OCI-LY7 (cell line): ENCODE results near the gene CAPRIN2. TPM values are rescaled to one million over a fixed set of nuclear protein-coding genes. Genes with fewer than 3 reads are reported as not detected.

Source experiments
- BruUV-seq: library from RNA; stranded (reverse); fragments of 400-500 nt; replicated peaks from 2 replicates; lab custom pipeline; 2021; lab: Mats Ljungman, UMichigan
- CTCF ChIA-PET: fragments of 300-600 bp; sonication (Branson Sonifier 250); formaldehyde crosslinking; loops from one replicate; lab custom pipeline; 2022; ENCODE audit warnings: antibody characterized with exemption; ENCODE audit not compliant: unreplicated experiment; lab: Charles Lee
- POLR2A ChIA-PET: fragments of 300-600 bp; sonication (Branson Sonifier 250); formaldehyde crosslinking; loops from one replicate; lab custom pipeline; 2022; ENCODE audit warnings: antibody characterized with exemption; lab: Charles Lee
- DNase-seq: peaks from one replicate; pipeline ENCODE4 v3.0.0-alpha.2; 2015; ENCODE audit warnings: low spot score
- H2AFZ ChIP-seq: fragments of 200-600 bp; sonication (generic), shearing (Covaris generic); 2 replicates; pipeline ENCODE4 v1.6.1; 2014; ENCODE audit warnings: mild to moderate bottlenecking, antibody characterized with exemption, low read length, moderate library complexity
- H3K27ac ChIP-seq: fragments of 200-600 bp; sonication (generic); 2 replicates; pipeline ENCODE4 v1.5.1; 2014; ENCODE audit warnings: mixed run types, low read depth, mild to moderate bottlenecking, moderate library complexity, low read length, inconsistent platforms; ENCODE audit not compliant: poor library complexity, severe bottlenecking
- H3K36me3 ChIP-seq: fragments of 200-600 bp; sonication (generic); 2 replicates; pipeline ENCODE4 v1.6.1; 2014; ENCODE audit warnings: mild to moderate bottlenecking, antibody characterized with exemption, low read length, moderate library complexity, mixed read lengths; ENCODE audit not compliant: insufficient read depth
- H3K4me1 ChIP-seq: fragments of 200-600 bp; sonication (generic); 2 replicates; pipeline ENCODE4 v1.5.1; 2014; ENCODE audit warnings: mild to moderate bottlenecking, low read length; ENCODE audit not compliant: insufficient read depth, poor library complexity, severe bottlenecking
- H3K4me2 ChIP-seq: fragments of 200-600 bp; sonication (generic); 2 replicates; pipeline ENCODE4 v1.6.1; 2014; ENCODE audit warnings: mild to moderate bottlenecking, low read length
- H3K4me3 ChIP-seq: fragments of 200-600 bp; sonication (generic); 2 replicates; pipeline ENCODE4 v1.5.1; 2014; ENCODE audit warnings: mild to moderate bottlenecking, low read depth, low read length; ENCODE audit not compliant: poor library complexity, severe bottlenecking
- H3K79me2 ChIP-seq: fragments of 200-600 bp; sonication (generic); 2 replicates; pipeline ENCODE4 v1.6.1; 2016; ENCODE audit warnings: low read depth, mild to moderate bottlenecking, low read length, moderate library complexity, mixed read lengths; ENCODE audit not compliant: insufficient read depth
- H3K9me2 ChIP-seq: fragments of 200-600 bp; sonication (generic); 2 replicates; pipeline ENCODE4 v1.6.1; 2016; ENCODE audit warnings: mild to moderate bottlenecking, low read length, mixed read lengths; ENCODE audit not compliant: insufficient read depth
- H3K9me3 ChIP-seq: fragments of 200-600 bp; sonication (generic); 2 replicates; pipeline ENCODE4 v1.6.1; 2014; ENCODE audit warnings: mild to moderate bottlenecking, mixed run types, low read length, mixed read lengths
- H4K20me1 ChIP-seq: fragments of 200-600 bp; sonication (generic); 2 replicates; pipeline ENCODE4 v1.6.1; 2014; ENCODE audit warnings: mild to moderate bottlenecking, antibody characterized with exemption, low read length, moderate library complexity, mixed read lengths; ENCODE audit not compliant: insufficient read depth
- CTCF ChIP-seq: fragments of 200-600 bp; sonication (generic); conservative IDR thresholded peaks from 2 replicates; pipeline ENCODE4 v1.5.1; 2014; ENCODE audit warnings: mild to moderate bottlenecking, antibody characterized with exemption, low read length, moderate library complexity, mixed read lengths
- EZH2phosphoT487 ChIP-seq: fragments of 200-600 bp; sonication (generic); IDR thresholded peaks from 2 replicates; pipeline ENCODE4 v1.6.1; 2018; ENCODE audit warnings: low read depth, borderline replicate concordance, mild to moderate bottlenecking, mixed run types, antibody characterized with exemption, low read length, moderate library complexity, mixed read lengths
- intact Hi-C: fragments of 100-400 bp; cut with micrococcal nuclease; formaldehyde crosslinking; loops from one replicate; pipeline ENCODE4 v1.10.0; 2022; ENCODE audit not compliant: unreplicated experiment
- total RNA-seq, 2 experiments: library from RNA; depleted of rRNA in 1 of 2; stranded (reverse); fragments of >200 nt in 1 of 2; shearing (Covaris generic) in 1 of 2; gene quantifications; 2 replicates each; pipeline ENCODE4 v1.2.3, GENCODE V29; 2014 to 2022

The CAPRIN2 gene
- total RNA-seq, 2 experiments from 2014 or later: 21.7 to 23.7 TPM

- no peaks in the 10 kb centered on the region for H3K9me2 ChIP-seq
- H3K4me3 ChIP-seq: no peak overlapping the region
- H3K4me1 ChIP-seq: no peaks in the 10 kb centered on the region
- H3K9me3 ChIP-seq: no peaks in the 10 kb centered on the region
- no peak for TF ChIP-seq EZH2phosphoT487
- no peak overlapping the region for H3K4me2 ChIP-seq
- CTCF ChIA-PET: interaction anchor here (1.1 kb wide), 1 partner anchor 23 kb away, joined by 3 read pairs; the partner anchor contains the start of gene IPO8
- DNase-seq: no peak
- no peak overlapping the region for H2AFZ ChIP-seq
- no TSS peak for BruUV-seq
- no peak overlapping the region for H3K27ac ChIP-seq
- POLR2A ChIA-PET: interaction anchor here (0.7 to 2.2 kb wide), 3 partner anchors 10 to 1672 kb away, joined by 3 to 9 read pairs (median 3); no protein-coding TSS in a partner anchor
- no peaks in the 10 kb centered on the region for H3K79me2 ChIP-seq
- intact Hi-C loops: no loop called here
- no peaks in the 10 kb centered on the region for H4K20me1 ChIP-seq
- H3K36me3 ChIP-seq: peaks cover 54% of the 10 kb centered on the region
Observed at GRCh38 chr12:30719060-30719459, 35.7 kb downstream of the CAPRIN2 start.

- ChIA-PET CTCF (no interaction called here), POLR2A (interaction anchor here (0.6 to 2.2 kb wide), 3 partner anchors 7 to 28 kb away, joined by 3 to 8 read pairs (median 3); no protein-coding TSS in a partner anchor)
- Histone ChIP-seq H3K9me2 (no peaks in the 10 kb centered on the region), H3K4me3 (no peak overlapping the region), H3K9me3 (no peaks in the 10 kb centered on the region), H2AFZ (no peak overlapping the region), H3K36me3 (peaks cover 27% of the 10 kb centered on the region; the same call in 1 of the 2 replicates), H3K4me2 (no peak overlapping the region), H3K27ac (no peak overlapping the region), H4K20me1 (no peaks in the 10 kb centered on the region), H3K79me2 (no peaks in the 10 kb centered on the region), H3K4me1 (no peaks in the 10 kb centered on the region)
- TF ChIP-seq EZH2phosphoT487: no peak
- TF ChIP-seq CTCF: no peak
- intact Hi-C loops: no loop called here
- BruUV-seq: no TSS peak
- DNase-seq: no peak
Observed at GRCh38 chr12:30707613-30708342, 47.0 kb downstream of the CAPRIN2 start.

GRCh38 chr12:30706476-30706875, 48.3 kb downstream of the CAPRIN2 start:
- ChIA-PET POLR2A (interaction anchor here (0.6 to 1.1 kb wide), 4 partner anchors 10 to 78 kb away, joined by 3 to 4 read pairs (median 3); partner anchors contain the start of gene IPO8), CTCF (no interaction called here)
- intact Hi-C loops: no loop called here
- no peaks in the 10 kb centered on the region for H3K9me2 ChIP-seq
- H3K4me3 ChIP-seq: no peak overlapping the region
- H3K9me3 ChIP-seq: no peaks in the 10 kb centered on the region
- TF ChIP-seq CTCF (no peak), EZH2phosphoT487 (no peak)
- no peaks in the 10 kb centered on the region for H4K20me1 ChIP-seq
- H3K36me3 ChIP-seq: peaks cover 26% of the 10 kb centered on the region; the same call in 1 of the 2 replicates
- no peaks in the 10 kb centered on the region for H3K4me1 ChIP-seq
- no peaks in the 10 kb centered on the region for H3K79me2 ChIP-seq
- no peak overlapping the region for H2AFZ ChIP-seq
- no peak overlapping the region for H3K27ac ChIP-seq
- no peak for DNase-seq
- BruUV-seq: no TSS peak
- H3K4me2 ChIP-seq: no peak overlapping the region
